ENCODE measurements around the gene RANBP17. TPM values are rescaled to one million over a fixed set of nuclear protein-coding genes. Genes with fewer than 3 reads are reported as not detected.
"Not testable (repeated sequence)": the region's sequence is repeated elsewhere in the genome, so short reads cannot be mapped to it uniquely, and the experiment has no call there.

The RANBP17 gene
- total RNA-seq, 1 experiment from 2014 or later, result 6.0 TPM

- ChIA-PET CTCF (no interaction called here), POLR2A (ENCODE audit: unreplicated experiment) (no interaction called here)
These were observed 306.4 kb downstream of the RANBP17 start for GRCh38 chr5:171168171-171168570.

GRCh38 chr5:171174960-171175359, 313.1 kb downstream of the RANBP17 start:
- CTCF ChIA-PET; H3K79me2 ChIP-seq (ENCODE audit: low read length); H3F3A ChIP-seq (ENCODE audit: low read length, unreplicated experiment); H3K27ac ChIP-seq (ENCODE audit: low read length); H3K9me2 ChIP-seq (replicated peaks; ENCODE audit: low read length); H3K4me2 ChIP-seq (ENCODE audit: low read length); ATAC-seq; H3K27me3 ChIP-seq (ENCODE audit: low read length); POLR2A ChIA-PET (ENCODE audit: unreplicated experiment); BruUV-seq (replicated peaks); H2AFZ ChIP-seq (ENCODE audit: low read length); H3K4me3 ChIP-seq (ENCODE audit: low read length); H3K9me3 ChIP-seq (ENCODE audit: low read length); H3K9ac ChIP-seq (ENCODE audit: low read length); H4K20me1 ChIP-seq (ENCODE audit: low read length); DNase-seq; H3K36me3 ChIP-seq (ENCODE audit: low read depth, low read length); H3K4me1 ChIP-seq (ENCODE audit: insufficient read depth, low read length): not testable (repeated sequence)
- intact Hi-C loops (cut with micrococcal nuclease), result loop anchor here (5.0 kb wide), 2 partner anchors 188 to 368 kb away; no protein-coding TSS in a partner anchor

More at GRCh38 chr5:171168171-171168570, 306.4 kb downstream of the RANBP17 start:
- H3K36me3 ChIP-seq (ENCODE audit: low read depth, low read length), result no peaks in the 10 kb centered on the region
- intact Hi-C loops (cut with micrococcal nuclease), result no loop called here
- H3K4me1 ChIP-seq (ENCODE audit: insufficient read depth, low read length), result no peaks in the 10 kb centered on the region
- H3K27me3 ChIP-seq (ENCODE audit: low read length), result no peaks in the 10 kb centered on the region
- no peak overlapping the region for H3K9ac ChIP-seq (ENCODE audit: low read length)
- no peaks in the 10 kb centered on the region for H3K9me2 ChIP-seq (replicated peaks; ENCODE audit: low read length)
- DNase-seq, result no peak
- no peaks in the 10 kb centered on the region for H4K20me1 ChIP-seq (ENCODE audit: low read length)
- no peaks in the 10 kb centered on the region for H3K79me2 ChIP-seq (ENCODE audit: low read length)
- H3F3A ChIP-seq (ENCODE audit: low read length, unreplicated experiment), result no peaks in the 10 kb centered on the region
- ATAC-seq, result no peak
- no peak overlapping the region for H2AFZ ChIP-seq (ENCODE audit: low read length)
- H3K9me3 ChIP-seq (ENCODE audit: low read length), result no peaks in the 10 kb centered on the region
- no peak for TF ChIP-seq EZH2 (IDR thresholded peaks at IDR 0.05; ENCODE audit: low read length, unreplicated experiment)
- no TSS peak for BruUV-seq (replicated peaks)
- H3K4me3 ChIP-seq (ENCODE audit: low read length), result no peak overlapping the region
- H3K27ac ChIP-seq (ENCODE audit: low read length), result no peak overlapping the region
- no peak overlapping the region for H3K4me2 ChIP-seq (ENCODE audit: low read length)

GRCh38 chr5:171175746-171176145, 313.9 kb downstream of the RANBP17 start:
- Histone ChIP-seq H3K4me2 (ENCODE audit: low read length) (no peak overlapping the region), H3K4me1 (ENCODE audit: insufficient read depth, low read length) (no peaks in the 10 kb centered on the region), H2AFZ (ENCODE audit: low read length) (no peak overlapping the region), H3K36me3 (ENCODE audit: low read depth, low read length) (no peaks in the 10 kb centered on the region), H3K79me2 (ENCODE audit: low read length) (no peaks in the 10 kb centered on the region), H3K9ac (ENCODE audit: low read length) (no peak overlapping the region), H3K27ac (ENCODE audit: low read length) (no peak overlapping the region), H3F3A (ENCODE audit: low read length, unreplicated experiment) (no peaks in the 10 kb centered on the region), H3K9me2 (replicated peaks; ENCODE audit: low read length) (no peaks in the 10 kb centered on the region), H4K20me1 (ENCODE audit: low read length) (no peaks in the 10 kb centered on the region), H3K9me3 (ENCODE audit: low read length) (no peaks in the 10 kb centered on the region), H3K4me3 (ENCODE audit: low read length) (no peak overlapping the region), H3K27me3 (ENCODE audit: low read length) (no peaks in the 10 kb centered on the region)
- no TSS peak for BruUV-seq (replicated peaks)
- DNase-seq, result no peak
- ChIA-PET CTCF (no interaction called here), POLR2A (ENCODE audit: unreplicated experiment) (no interaction called here)
- no peak for TF ChIP-seq CTCF (conservative IDR thresholded peaks at IDR 0.05; ENCODE audit: low read depth, low read length)
- intact Hi-C loops (cut with micrococcal nuclease), result no loop called here
- no peak for ATAC-seq

GRCh38 chr5:171178190-171178589, 316.4 kb downstream of the RANBP17 start:
- ATAC-seq; H3K79me2 ChIP-seq (ENCODE audit: low read length); intact Hi-C loops (cut with micrococcal nuclease); DNase-seq; H3K9me3 ChIP-seq (ENCODE audit: low read length); H2AFZ ChIP-seq (ENCODE audit: low read length); H3K27ac ChIP-seq (ENCODE audit: low read length); H3K4me3 ChIP-seq (ENCODE audit: low read length); H3K27me3 ChIP-seq (ENCODE audit: low read length); H3K9ac ChIP-seq (ENCODE audit: low read length); H3K4me2 ChIP-seq (ENCODE audit: low read length); H3K9me2 ChIP-seq (replicated peaks; ENCODE audit: low read length); CTCF ChIA-PET; POLR2A ChIA-PET (ENCODE audit: unreplicated experiment); H3K4me1 ChIP-seq (ENCODE audit: insufficient read depth, low read length); H3F3A ChIP-seq (ENCODE audit: low read length, unreplicated experiment); H3K36me3 ChIP-seq (ENCODE audit: low read depth, low read length); BruUV-seq (replicated peaks); H4K20me1 ChIP-seq (ENCODE audit: low read length): not testable (repeated sequence)
